ENCODE data around the gene OR2B2. TPM values are rescaled to one million over a fixed set of nuclear protein-coding genes. Genes with fewer than 3 reads are reported as not detected.

The OR2B2 gene
- total and polyA plus RNA-seq, 7 donors, result not detected

DNA sequence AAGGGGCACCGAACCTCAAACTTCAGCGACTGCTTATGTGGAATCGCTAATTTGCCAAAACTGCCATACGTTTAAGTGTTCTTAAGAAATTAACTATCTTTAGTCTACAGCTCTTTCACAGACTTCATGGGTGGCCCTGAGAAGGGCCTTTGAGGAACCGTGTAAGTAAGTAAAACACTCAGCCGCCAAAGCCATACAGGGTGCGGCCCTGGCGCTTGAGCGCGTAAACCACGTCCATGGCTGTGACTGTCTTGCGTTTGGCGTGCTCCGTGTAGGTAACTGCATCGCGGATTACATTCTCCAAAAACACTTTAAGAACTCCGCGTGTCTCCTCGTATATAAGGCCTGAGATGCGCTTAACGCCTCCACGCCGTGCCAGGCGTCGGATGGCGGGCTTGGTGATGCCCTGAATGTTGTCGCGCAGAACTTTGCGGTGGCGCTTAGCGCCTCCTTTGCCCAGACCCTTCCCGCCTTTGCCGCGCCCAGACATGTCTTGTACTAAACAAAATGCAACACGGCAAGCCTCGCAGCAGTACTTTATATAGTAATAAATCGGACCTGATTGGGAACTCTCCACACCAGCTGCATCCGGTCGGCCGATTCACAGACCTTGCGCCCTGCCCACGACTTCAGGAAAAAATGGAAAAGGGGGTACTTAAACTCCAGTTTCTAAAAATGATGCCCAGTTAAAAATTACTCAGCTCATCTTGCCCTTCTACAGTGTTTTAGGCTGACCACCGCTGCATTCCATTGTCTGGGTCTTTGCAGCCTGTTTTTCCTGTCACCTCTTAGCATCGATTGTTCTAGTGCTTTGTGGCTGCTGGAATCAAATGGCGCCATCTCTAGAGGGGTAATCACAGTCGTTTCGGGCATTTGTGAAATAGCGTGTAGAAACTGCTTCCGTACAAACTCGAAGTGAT is 38.9 kb downstream of the OR2B2 start:
- TF ChIP-seq, protein P1, sequence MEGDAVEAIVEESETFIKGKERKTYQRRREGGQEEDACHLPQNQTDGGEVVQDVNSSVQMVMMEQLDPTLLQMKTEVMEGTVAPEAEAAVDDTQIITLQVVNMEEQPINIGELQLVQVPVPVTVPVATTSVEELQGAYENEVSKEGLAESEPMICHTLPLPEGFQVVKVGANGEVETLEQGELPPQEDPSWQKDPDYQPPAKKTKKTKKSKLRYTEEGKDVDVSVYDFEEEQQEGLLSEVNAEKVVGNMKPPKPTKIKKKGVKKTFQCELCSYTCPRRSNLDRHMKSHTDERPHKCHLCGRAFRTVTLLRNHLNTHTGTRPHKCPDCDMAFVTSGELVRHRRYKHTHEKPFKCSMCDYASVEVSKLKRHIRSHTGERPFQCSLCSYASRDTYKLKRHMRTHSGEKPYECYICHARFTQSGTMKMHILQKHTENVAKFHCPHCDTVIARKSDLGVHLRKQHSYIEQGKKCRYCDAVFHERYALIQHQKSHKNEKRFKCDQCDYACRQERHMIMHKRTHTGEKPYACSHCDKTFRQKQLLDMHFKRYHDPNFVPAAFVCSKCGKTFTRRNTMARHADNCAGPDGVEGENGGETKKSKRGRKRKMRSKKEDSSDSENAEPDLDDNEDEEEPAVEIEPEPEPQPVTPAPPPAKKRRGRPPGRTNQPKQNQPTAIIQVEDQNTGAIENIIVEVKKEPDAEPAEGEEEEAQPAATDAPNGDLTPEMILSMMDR (IDR thresholded peaks at IDR 0.05), result no peak
- Histone ChIP-seq H3K27me3 (ENCODE audit: insufficient read depth in 3 of 3, low read length in 2 of 3) (peaks cover 0 to 64% (median 19%) of the 10 kb centered on the region in 3 donors), H3K9me3 (no peaks in the 10 kb centered on the region), H3K4me1 (peaks cover 6% of the 10 kb centered on the region), H3K36me3 (ENCODE audit: insufficient read depth in 1 of 2, low read depth in 1 of 2) (no peaks in the 10 kb centered on the region), H3K4me3 (peak overlapping the region; percentile 59), H3K27ac (no peak overlapping the region)
- WGBS, 3 donors, result 2% methylated on average over 50 of the region's 50 CpGs
- peak; percentile 21 to 65 for DNase-seq
- intact Hi-C loops (cut with DNase I), result no loop called here
- peak in 3 of 4 donors; percentile 40 to 66 (median 42) for ATAC-seq

DNA sequence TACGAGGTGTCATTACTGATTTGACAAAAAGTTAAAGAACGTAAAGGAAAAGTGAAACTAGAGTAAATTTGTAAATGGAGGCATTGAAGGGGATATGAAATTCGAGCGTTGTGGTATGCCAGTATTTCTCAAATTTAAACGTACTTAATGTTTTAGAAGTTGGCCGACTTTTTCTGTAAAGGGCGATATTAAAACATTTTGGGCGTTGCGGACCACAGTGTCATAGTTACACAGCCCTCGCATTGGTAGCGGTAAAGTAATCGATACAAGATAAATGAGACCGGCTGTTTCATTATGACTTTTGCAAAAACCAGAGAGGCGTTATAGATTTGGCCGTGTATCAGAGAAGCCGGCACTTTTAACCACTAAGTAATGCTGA is 39.6 kb downstream of the OR2B2 start:
- Histone ChIP-seq H3K27me3 (ENCODE audit: insufficient read depth in 3 of 3, low read length in 2 of 3) (peaks cover 0 to 70% (median 19%) of the 10 kb centered on the region in 3 donors), H3K27ac (no peak overlapping the region), H3K4me3 (peak overlapping the region; percentile 59), H3K4me1 (peaks cover 7% of the 10 kb centered on the region), H3K9me3 (no peaks in the 10 kb centered on the region), H3K36me3 (ENCODE audit: insufficient read depth in 1 of 2, low read depth in 1 of 2) (no peaks in the 10 kb centered on the region)
- DNase-seq (no peak), ATAC-seq (peak in 1 of 4 donors; percentile 22)
- intact Hi-C loops (cut with DNase I), result no loop called here
- 0 to 1% (median 1%) methylated on average over 16 of the region's 16 CpGs for WGBS, 3 donors
- TF ChIP-seq, protein P1 (IDR thresholded peaks at IDR 0.05), result no peak

GRCh38 chr6:27871924-27872638 is 40.1 kb downstream of the OR2B2 start:
- intact Hi-C loops (cut with DNase I), result no loop called here
- H3K9me3 ChIP-seq, result no peaks in the 10 kb centered on the region
- H3K4me3 ChIP-seq, result peak overlapping the region; percentile 59
- peak in 1 of 2 donors; percentile 34 for DNase-seq
- no peak overlapping the region for H3K27ac ChIP-seq
- 1 to 3% (median 2%) methylated on average over 49 of the region's 49 CpGs for WGBS, 3 donors
- no peaks in the 10 kb centered on the region for H3K36me3 ChIP-seq (ENCODE audit: insufficient read depth in 1 of 2, low read depth in 1 of 2)
- peaks cover 0 to 76% (median 19%) of the 10 kb centered on the region in 3 donors for H3K27me3 ChIP-seq (ENCODE audit: insufficient read depth in 3 of 3, low read length in 2 of 3)
- peaks cover 12% of the 10 kb centered on the region for H3K4me1 ChIP-seq
- TF ChIP-seq, protein P1 (IDR thresholded peaks at IDR 0.05), result no peak
- peak in 3 of 4 donors; percentile 65 to 75 (median 73) for ATAC-seq

DNA sequence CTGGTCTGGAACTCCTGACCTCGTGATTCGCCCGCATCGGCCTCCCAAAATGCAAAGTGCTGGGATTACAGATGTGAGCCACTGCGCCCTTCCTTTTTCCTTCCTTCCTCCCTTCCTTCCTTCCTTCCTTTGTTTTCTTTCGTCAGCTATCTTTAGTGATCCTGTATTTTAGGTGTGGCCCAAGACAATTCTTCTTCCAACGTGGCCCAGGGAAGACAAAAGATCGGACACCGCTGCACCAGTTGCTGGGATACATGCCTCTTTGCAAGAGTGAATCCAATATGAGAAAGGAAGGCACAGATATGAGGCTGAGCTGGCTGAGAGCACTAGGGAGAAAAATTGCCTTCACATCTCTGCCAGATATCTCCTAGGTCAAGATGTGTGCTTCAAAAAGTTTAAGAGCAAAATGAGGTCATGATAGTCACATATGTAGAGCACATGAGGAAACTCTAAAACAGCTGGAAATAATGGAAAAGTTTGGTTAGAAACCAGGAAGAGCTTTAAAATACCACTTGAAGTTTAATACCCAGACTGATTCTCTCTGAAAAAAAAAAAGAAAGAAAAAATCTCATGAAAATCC is 41.8 kb downstream of the OR2B2 start:
- H3K4me1 ChIP-seq, result peaks cover 29% of the 10 kb centered on the region

More for the DNA sequence above, 41.8 kb downstream of the OR2B2 start:
- ATAC-seq, result no peak
- TF ChIP-seq, protein P1 (IDR thresholded peaks at IDR 0.05), result no peak
- H3K9me3 ChIP-seq, result no peaks in the 10 kb centered on the region
- DNase-seq, result no peak
- no peak overlapping the region for H3K27ac ChIP-seq
- no peaks in the 10 kb centered on the region for H3K36me3 ChIP-seq (ENCODE audit: insufficient read depth in 1 of 2, low read depth in 1 of 2)
- H3K27me3 ChIP-seq (ENCODE audit: insufficient read depth in 3 of 3, low read length in 2 of 3), result peaks cover 0 to 92% (median 23%) of the 10 kb centered on the region in 3 donors
- H3K4me3 ChIP-seq, result no peak overlapping the region
- intact Hi-C loops (cut with DNase I), result no loop called here
- 80 to 85% (median 81%) methylated on average over 9 of the region's 9 CpGs for WGBS, 3 donors

Data from psoas muscle (tissue), 8 donors.